Aorta (tissue), 5 donors: ENCODE results near the gene DECR2. TPM values are rescaled to one million over a fixed set of nuclear protein-coding genes. Genes with fewer than 3 reads are reported as not detected.

Experiments
- ATAC-seq: fragments of 200-7000 bp; cut with Tn5 transposase; one replicate; pipeline ENCODE4 v1.9.1; 2022; ENCODE audit warnings: moderate library complexity; ENCODE audit not compliant: low FRiP score
- DNase-seq, 2 donors: peaks; one replicate each; pipeline ENCODE4 v3.0.0-alpha.2; 2020
- H3K27ac ChIP-seq, 2 donors: one replicate each; pipeline ENCODE4 v1.5.1; 2013; ENCODE audit warnings: low read length in 2 of 2, mild to moderate bottlenecking in 2 of 2, moderate library complexity in 2 of 2, control low read depth in 1 of 2, inconsistent platforms in 1 of 2, low read depth in 1 of 2
- H3K27me3 ChIP-seq, 2 donors: one replicate each; pipeline ENCODE4 v1.6.1; 2013; ENCODE audit warnings: control low read depth in 1 of 2, low read length in 1 of 2, mild to moderate bottlenecking in 1 of 2, moderate library complexity in 1 of 2; ENCODE audit not compliant: insufficient read depth in 2 of 2, control insufficient read depth in 1 of 2
- H3K36me3 ChIP-seq, 2 donors: one replicate each; pipeline ENCODE4 v1.6.1; 2013; ENCODE audit warnings: control low read depth in 1 of 2, low read length in 1 of 2, mild to moderate bottlenecking in 1 of 2; ENCODE audit not compliant: insufficient read depth in 2 of 2, control insufficient read depth in 1 of 2
- H3K4me1 ChIP-seq, 2 donors: one replicate each; pipeline ENCODE4 v1.6.1; 2013; ENCODE audit warnings: low read length in 2 of 2, control low read depth in 1 of 2, mild to moderate bottlenecking in 1 of 2, moderate library complexity in 1 of 2; ENCODE audit not compliant: insufficient read depth in 2 of 2, control insufficient read depth in 1 of 2
- H3K4me3 ChIP-seq, 2 donors: one replicate each; pipeline ENCODE4 v1.5.1; 2013; ENCODE audit warnings: low read length in 2 of 2, control low read depth in 1 of 2, mild to moderate bottlenecking in 1 of 2
- H3K9me3 ChIP-seq: one replicate; pipeline ENCODE4 v1.6.1; 2013; ENCODE audit warnings: mild to moderate bottlenecking, low read length; ENCODE audit not compliant: control insufficient read depth
- WGBS, 2 donors: extraction: QIAGEN DNeasy Blood & Tissue Kit; methylation state at CpG; one replicate each; pipeline ENCODE4 v1.1.7; 2013; 5-methylcytosine and 5-hydroxymethylcytosine counted together
- intact Hi-C, 2 donors: fragments of 100-400 bp; cut with DNase I; formaldehyde crosslinking; loops; one replicate each; pipeline versions ENCODE4 v1.14.2 to v1.15.0; 2022
- polyA plus RNA-seq, 2 donors: library from polyadenylated mRNA; stranded (reverse); fragments of 200-250 nt; gene quantifications; one replicate each; pipeline ENCODE4 v1.2.3, GENCODE V29; 2013
- total RNA-seq, 2 donors: library from RNA; stranded (reverse); fragmentation: NEBNext Ultra II Directional; extraction: Animal tissue kit (Norgen Biotek cat#: 25700); gene quantifications; one replicate each; pipeline ENCODE4 v1.2.1, GENCODE V29; 2021
- donor health status: healthy with polysubstance abuse.
- donor health status: Bipolar disorder and iron deficiency.
- donor health status: DM: no; HTN: no; CAD: no.
- donor health status: DM: no; HTN: no; CAD: no.
- donor health status: DM: yes; HTN: yes; CAD: no.

The DECR2 gene
- total and polyA plus RNA-seq, 4 donors: 10.9 to 21.8 (median 16.0) TPM

GRCh38 chr16:364595-365491, 36.8 kb upstream of the DECR2 start:
- Histone ChIP-seq H3K9me3 (no peaks in the 10 kb centered on the region), H3K4me3 (no peak overlapping the region), H3K27me3 (no peaks in the 10 kb centered on the region), H3K4me1 (no peaks in the 10 kb centered on the region), H3K27ac (no peak overlapping the region), H3K36me3 (peaks cover 0 to 4% of the 10 kb centered on the region in 2 donors)
- ATAC-seq: no peak
- intact Hi-C loops: loop anchor here (5.0 kb wide), 1 partner anchor 258 kb away; no protein-coding TSS in a partner anchor
- no peak for DNase-seq
- WGBS, 2 donors: 55 to 59% methylated on average over 19 of the region's 19 CpGs

- DNase-seq: no peak
- no peak overlapping the region for H3K27ac ChIP-seq
- H3K9me3 ChIP-seq: no peaks in the 10 kb centered on the region
- no peaks in the 10 kb centered on the region for H3K27me3 ChIP-seq
- ATAC-seq: no peak
- H3K36me3 ChIP-seq: peaks cover 0 to 4% of the 10 kb centered on the region in 2 donors
- 89 to 92% methylated on average over 10 of the region's 10 CpGs for whole genome bisulfite sequencing, 2 donors
- H3K4me3 ChIP-seq: no peak overlapping the region
- intact Hi-C loops: no loop called here
- H3K4me1 ChIP-seq: no peaks in the 10 kb centered on the region
Observed at GRCh38 chr16:366476-366875, 35.2 kb upstream of the DECR2 start.

- H3K4me1 ChIP-seq: no peaks in the 10 kb centered on the region
- 95% methylated on average over 18 of the region's 18 CpGs for WGBS, 2 donors
- intact Hi-C loops: no loop called here
Observed at GRCh38 chr16:367333-367903, 34.3 kb upstream of the DECR2 start.

GRCh38 chr16:368388-369158, 33.1 kb upstream of the DECR2 start:
- WGBS, 2 donors: 94% methylated on average over 29 of the region's 29 CpGs

More at GRCh38 chr16:367333-367903, 34.3 kb upstream of the DECR2 start:
- H3K36me3 ChIP-seq: peaks cover 0 to 4% of the 10 kb centered on the region in 2 donors
- no peaks in the 10 kb centered on the region for H3K27me3 ChIP-seq
- no peak overlapping the region for H3K4me3 ChIP-seq
- H3K9me3 ChIP-seq: no peaks in the 10 kb centered on the region
- DNase-seq (no peak), ATAC-seq (no peak)
- H3K27ac ChIP-seq: no peak overlapping the region

GRCh38 chr16:369275-369865, 32.3 kb upstream of the DECR2 start:
- H3K4me3 ChIP-seq: no peak overlapping the region

More at GRCh38 chr16:368388-369158, 33.1 kb upstream of the DECR2 start:
- ATAC-seq (no peak), DNase-seq (no peak)
- Histone ChIP-seq H3K36me3 (peaks cover 0 to 4% of the 10 kb centered on the region in 2 donors), H3K4me1 (no peaks in the 10 kb centered on the region), H3K9me3 (no peaks in the 10 kb centered on the region), H3K27me3 (no peaks in the 10 kb centered on the region), H3K4me3 (no peak overlapping the region), H3K27ac (no peak overlapping the region)
- intact Hi-C loops: no loop called here

GRCh38 chr16:369866-370436, 31.7 kb upstream of the DECR2 start:
- DNase-seq (no peak), ATAC-seq (peak; percentile 42)
- WGBS, 2 donors: 13 to 15% methylated on average over 38 to 44 of the region's 44 CpGs
- Histone ChIP-seq H3K4me3 (no peak overlapping the region), H3K27ac (no peak overlapping the region), H3K9me3 (no peaks in the 10 kb centered on the region), H3K4me1 (no peaks in the 10 kb centered on the region), H3K36me3 (peaks cover 0 to 9% of the 10 kb centered on the region in 2 donors), H3K27me3 (no peaks in the 10 kb centered on the region)
- intact Hi-C loops: no loop called here

More at GRCh38 chr16:369275-369865, 32.3 kb upstream of the DECR2 start:
- Histone ChIP-seq H3K27ac (no peak overlapping the region), H3K36me3 (peaks cover 0 to 7% of the 10 kb centered on the region in 2 donors), H3K4me1 (no peaks in the 10 kb centered on the region), H3K9me3 (no peaks in the 10 kb centered on the region), H3K27me3 (no peaks in the 10 kb centered on the region)
- no peak for ATAC-seq
- 82 to 85% methylated on average over 18 to 20 of the region's 20 CpGs for WGBS, 2 donors
- no peak for DNase-seq
- intact Hi-C loops: no loop called here

GRCh38 chr16:370443-370842, 31.2 kb upstream of the DECR2 start, which contains the start of gene MRPL28:
MRPL28 (minus strand) TSS chr16:370538; CDS start chr16:370218, 320 bp downstream.
- Histone ChIP-seq H3K27ac (no peak within 1 kb of the TSS), H3K9me3 (no peaks in the 10 kb centered on the region), H3K4me1 (no peaks in the 10 kb centered on the region), H3K36me3 (peaks cover 0 to 9% of the 10 kb centered on the region in 2 donors), H3K27me3 (no peaks in the 10 kb centered on the region), H3K4me3 (no peak within 1 kb of the TSS)
- WGBS, 2 donors: 0 to 1% methylated on average over 24 to 30 of the region's 30 CpGs
- peak; percentile 92 for ATAC-seq
- peak; percentile 96 to 98 for DNase-seq
- intact Hi-C loops: no loop called here

GRCh38 chr16:370979-371514, 30.6 kb upstream of the DECR2 start:
- Histone ChIP-seq H3K4me1 (no peaks in the 10 kb centered on the region), H3K27me3 (no peaks in the 10 kb centered on the region), H3K27ac (no peak overlapping the region), H3K36me3 (peaks cover 0 to 9% of the 10 kb centered on the region in 2 donors), H3K9me3 (no peaks in the 10 kb centered on the region), H3K4me3 (no peak overlapping the region)
- ATAC-seq (no peak), DNase-seq (no peak)
- intact Hi-C loops: no loop called here
- WGBS, 2 donors: 42 to 54% methylated on average over 8 to 10 of the region's 10 CpGs
